GM18870 (cell line): Measurements from ENCODE around the gene NFXL1.

Source experiments
- ATAC-seq: cut with Tn5 transposase; IDR thresholded peaks from one replicate; pipeline ENCODE4 v1.9.1; 2021; ENCODE audit warnings: moderate library complexity; ENCODE audit not compliant: unreplicated experiment

The NFXL1 gene

GRCh38 chr4:47836641-47837093 lies 77.7 kb downstream of the NFXL1 start:
- ATAC-seq: peak; percentile 44

DNA sequence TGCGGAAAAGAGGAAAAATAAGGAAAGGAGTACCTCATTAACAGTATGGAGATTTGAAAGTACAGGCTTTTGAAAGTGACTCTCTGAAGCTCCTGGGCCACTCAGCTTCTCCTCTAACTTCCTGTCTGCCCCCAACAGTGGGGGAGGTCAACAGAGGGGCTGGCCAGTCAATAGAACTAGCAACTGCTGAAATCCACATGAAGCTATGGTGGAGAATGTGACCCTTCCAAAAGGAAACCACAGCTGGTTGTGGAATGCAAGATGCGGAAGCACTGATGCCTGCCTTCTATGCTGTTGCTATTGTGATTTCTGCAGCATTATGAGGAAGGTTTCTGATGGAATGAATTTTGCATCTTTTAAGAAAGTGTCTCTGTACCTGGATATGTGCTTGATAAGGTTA lies 78.9 kb downstream of the NFXL1 start:
- ATAC-seq: no peak

DNA sequence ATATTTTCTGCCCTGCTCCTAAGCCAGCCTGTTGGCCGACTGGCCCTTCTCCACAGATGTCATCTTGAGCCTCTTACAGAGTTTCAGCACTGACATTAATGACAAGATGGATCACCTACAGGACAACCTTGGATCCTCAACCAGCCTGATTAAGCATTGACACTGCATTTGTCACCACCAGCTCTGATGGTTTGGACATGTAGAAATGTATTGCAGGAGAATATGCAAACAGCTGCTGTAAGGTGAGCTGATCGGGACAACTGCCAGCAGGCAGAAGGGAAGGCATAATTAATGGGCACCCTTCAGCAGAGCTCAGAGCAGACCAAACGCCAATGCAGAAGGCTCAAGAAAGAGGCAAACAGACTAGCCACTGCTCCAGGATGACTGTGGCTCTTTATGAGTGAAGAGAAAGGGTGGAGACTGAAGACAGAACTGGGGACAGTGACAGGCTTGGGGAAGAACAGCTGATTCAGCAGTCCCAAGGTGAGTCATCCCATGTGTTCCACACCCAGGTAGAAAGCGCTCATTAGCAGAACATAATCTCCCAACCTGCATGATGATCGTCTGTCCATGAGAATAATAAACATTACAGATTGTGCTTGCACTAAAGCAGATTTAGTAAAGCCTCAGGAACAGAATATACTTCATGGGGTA lies 83.2 kb downstream of the NFXL1 start:
- ATAC-seq: no peak

- no peak for ATAC-seq
Observed at GRCh38 chr4:47830265-47831025, 83.9 kb downstream of the NFXL1 start.

- ATAC-seq: no peak
Observed at GRCh38 chr4:47829438-47829837, 84.9 kb downstream of the NFXL1 start.

DNA sequence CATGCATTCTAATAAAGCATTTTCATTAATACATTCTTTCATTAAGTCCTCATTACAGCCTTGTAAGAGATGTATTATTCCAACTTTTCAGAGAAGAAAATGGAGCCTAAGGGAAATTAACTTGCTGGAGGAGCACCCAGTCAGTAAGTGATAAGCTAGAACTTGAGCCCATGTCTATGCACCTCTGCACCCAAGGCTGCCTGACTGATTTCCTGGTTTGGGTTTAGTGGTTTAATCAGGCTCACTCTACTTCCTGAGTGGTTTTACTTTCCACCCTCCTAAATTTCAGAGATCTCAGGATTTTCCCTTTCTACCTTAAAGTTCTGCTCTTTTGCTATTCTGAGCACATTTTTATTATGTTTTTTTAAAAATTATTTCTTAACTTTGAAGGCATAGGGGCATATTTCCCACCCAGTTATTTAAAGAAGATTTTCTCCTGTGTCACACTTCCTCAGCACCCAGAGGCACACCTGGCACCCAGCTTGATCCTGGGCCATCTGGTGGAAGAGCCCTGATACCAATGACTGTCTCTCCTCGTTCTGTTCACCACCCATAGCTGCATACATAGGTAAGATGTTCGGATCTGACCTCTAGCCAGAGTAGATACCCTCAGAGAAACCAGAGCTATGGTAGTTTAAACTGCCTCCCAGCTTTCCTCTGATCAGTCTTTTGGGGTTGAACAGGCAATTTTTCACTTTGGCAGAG lies 86.9 kb downstream of the NFXL1 start:
- ATAC-seq: no peak

- no peak for ATAC-seq
Observed at GRCh38 chr4:47824840-47825239, 89.5 kb downstream of the NFXL1 start.

DNA sequence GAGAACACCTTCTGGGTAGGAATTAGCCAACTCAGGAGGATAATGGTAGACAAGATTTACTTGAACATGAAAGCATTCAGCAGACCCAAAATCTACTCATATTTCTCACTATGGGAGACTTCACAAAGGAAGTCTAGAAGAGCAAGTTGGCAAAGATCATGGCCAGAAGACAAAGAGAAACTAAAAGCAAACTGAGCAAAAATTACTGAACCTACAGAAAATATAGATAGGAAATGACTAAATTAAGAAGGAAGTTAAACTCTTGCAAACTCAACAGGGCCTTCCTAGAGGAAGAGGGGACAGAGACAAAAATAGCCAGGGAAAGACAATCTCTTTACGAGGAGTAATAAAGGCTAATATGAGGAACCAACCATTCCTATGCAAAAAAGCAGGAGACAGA lies 95.2 kb downstream of the NFXL1 start:
- ATAC-seq: no peak

DNA sequence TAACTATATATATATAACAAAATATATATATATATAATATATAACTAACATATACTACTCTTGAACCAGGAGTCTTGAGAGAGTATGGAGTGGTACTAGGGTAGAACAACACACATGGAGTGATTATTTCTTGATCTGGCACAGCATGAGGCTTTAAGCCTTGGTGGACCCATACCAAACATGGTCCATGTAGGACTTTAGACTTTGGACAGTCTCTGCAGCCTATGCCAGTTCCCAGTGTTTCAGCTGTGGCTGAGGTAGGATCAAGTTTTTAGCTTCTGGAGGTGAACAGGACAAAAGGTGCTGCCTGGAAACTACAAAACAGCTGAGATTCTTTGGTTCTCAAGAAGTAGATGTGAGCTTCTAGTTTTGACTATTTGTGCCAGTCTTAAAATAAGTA lies 97.1 kb downstream of the NFXL1 start:
- no peak for ATAC-seq

GRCh38 chr4:47816748-47817147 lies 97.6 kb downstream of the NFXL1 start:
- no peak for ATAC-seq

- ATAC-seq: no peak
Observed at GRCh38 chr4:47814618-47815295, 99.6 kb downstream of the NFXL1 start.

- no peak for ATAC-seq
Observed at GRCh38 chr4:47809654-47810203, 104.7 kb downstream of the NFXL1 start.

DNA sequence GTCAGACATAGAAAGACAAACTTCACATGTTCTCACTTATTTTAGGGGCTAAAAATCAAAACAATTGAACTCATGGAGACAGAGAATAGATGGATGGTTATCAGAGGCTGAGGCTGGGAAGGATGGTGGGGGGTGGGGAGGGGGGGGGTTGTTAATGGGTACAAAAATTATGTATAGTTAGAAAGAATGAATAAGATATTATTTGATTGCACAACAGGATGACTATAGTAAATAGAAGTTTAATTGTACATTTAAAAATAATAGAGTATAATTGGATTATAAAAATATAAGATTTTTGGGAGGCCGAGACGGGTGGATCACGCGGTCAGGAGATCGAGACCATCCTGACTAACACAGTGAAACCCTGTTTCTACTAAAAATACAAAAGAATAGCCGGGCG lies 109.8 kb downstream of the NFXL1 start:
- ATAC-seq: no peak

- no peak for ATAC-seq
Observed at GRCh38 chr4:47801481-47802002, 112.8 kb downstream of the NFXL1 start.

- ATAC-seq: no peak
Observed at GRCh38 chr4:47798165-47798564, 116.2 kb downstream of the NFXL1 start.
